HUDEP-2 (cell line): ENCODE measurements around the gene MTFP1.

Experiments used
- DNase-seq, 76 experiments: peaks; one replicate each; lab custom pipeline; 2025; ENCODE audit not compliant: unreplicated experiment in 76 of 76; lab: John Stamatoyannopoulos, UW

The MTFP1 gene

DNA sequence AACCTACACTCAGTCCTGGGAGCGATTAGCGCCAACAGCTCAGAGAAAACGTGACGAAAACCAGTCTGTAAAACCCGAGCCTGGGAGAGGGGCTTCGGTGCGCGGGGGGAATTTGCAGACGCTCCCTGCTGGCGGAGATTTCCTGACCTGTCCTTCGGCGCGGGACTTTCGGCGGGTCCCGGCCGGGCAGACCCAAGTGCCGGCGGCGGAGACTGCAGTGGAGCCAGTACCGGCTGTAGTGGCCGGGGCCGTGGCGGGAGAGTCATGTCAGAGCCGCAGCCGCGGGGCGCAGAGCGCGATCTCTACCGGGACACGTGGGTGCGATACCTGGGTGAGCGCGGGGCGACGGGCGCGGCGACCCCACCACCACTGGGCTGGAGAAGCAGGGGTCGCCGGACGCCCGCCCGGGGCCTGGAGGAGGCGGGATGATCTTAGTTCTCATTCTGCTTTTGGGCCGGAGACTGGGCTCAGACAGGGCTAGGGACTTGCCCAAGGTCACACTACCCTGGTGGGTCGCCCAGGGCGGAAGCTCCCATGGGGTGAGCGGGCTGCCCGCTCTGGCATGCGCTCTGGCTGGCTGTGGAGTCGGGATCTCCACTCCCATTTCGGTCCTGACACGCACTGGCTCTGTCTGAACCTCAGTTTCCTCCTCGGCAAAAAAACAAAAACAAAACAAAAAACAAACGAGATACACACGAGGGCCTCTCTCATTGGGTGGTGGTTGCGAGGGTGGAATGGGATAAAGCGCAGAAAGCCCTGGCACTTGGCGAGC, at the start of gene MTFP1:
Gene MTFP1, plus strand, starts transcription at position 153 of the 772 bp plus-strand sequence. Its CDS starts 112 bp downstream, at position 265.
- peak in 57 of 76 experiments; percentile 24 to 87 (median 50) for DNase-seq

GRCh38 chr22:30380011-30380410, 45.6 kb upstream of the MTFP1 start:
- DNase-seq, result no peak

DNA sequence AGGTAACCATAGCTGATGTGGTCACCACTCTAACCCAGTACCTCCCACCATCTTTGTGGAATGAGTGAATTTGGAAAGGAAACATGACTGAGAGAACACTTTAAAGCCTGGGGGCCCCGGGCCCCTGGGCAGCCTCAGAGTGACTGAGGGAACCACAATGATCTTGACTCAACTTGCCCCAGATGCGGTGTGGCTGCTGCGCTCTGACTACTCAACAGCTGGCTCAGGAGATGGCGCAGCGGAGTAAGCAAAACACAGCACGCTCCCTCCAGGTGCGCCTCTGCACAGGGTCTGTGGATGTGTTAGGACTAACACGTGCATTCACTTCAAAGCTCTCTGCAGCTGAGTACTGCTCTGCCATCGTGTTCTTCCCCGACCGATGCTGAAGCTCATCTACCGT, 44.3 kb upstream of the MTFP1 start:
- no peak for DNase-seq

DNA sequence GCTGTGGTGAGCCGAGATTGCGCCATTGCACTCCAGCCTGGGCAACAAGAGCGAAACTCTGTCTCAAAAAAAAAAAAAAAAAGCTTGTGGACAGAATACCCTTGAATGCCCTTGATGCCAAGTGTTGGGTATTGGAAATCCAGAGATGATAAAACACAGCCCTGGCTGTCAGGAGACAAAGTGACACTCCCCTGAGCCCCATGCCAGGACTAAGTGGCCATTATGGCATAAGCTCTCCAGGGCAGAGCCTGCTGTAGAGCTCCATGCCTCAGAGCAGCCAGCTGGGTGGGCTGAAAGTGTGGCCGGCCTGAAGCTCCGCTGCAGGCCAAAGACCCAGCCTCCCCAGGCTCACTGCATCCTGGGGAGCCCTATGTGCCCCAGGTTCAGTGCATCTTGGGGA, 43.2 kb upstream of the MTFP1 start:
- no peak for DNase-seq

- no peak for DNase-seq
These were observed 42.5 kb upstream of the MTFP1 start for GRCh38 chr22:30383061-30383460.

- DNase-seq, result no peak
These were observed 39.6 kb upstream of the MTFP1 start for GRCh38 chr22:30385942-30386341.

DNA sequence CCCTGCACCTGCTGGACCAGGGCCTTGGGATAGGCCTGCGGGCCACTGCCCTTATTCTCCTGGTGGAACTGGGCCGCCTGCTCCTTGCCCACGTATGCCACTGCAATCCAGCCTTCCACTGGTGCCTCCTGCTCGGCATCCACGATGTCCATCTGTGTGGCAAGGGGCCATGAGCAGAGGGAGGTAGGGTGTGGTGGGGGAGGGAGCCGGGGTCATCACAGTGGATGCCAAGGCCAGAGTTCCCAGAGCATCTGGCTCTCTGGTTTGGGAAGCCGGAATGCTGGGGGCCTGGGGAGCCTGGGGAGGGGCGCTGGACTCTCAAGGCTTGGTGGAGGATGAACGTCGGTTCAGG, 39.0 kb upstream of the MTFP1 start:
- DNase-seq, result no peak

- peak in 67 of 76 experiments; percentile 16 to 95 (median 64) for DNase-seq
These were observed 38.4 kb upstream of the MTFP1 start, which contains the start of gene RNF215 for GRCh38 chr22:30386960-30387827. Gene RNF215, minus strand, starts transcription at chr22:30387411. Its CDS starts 98 bp downstream, at chr22:30387313.

DNA sequence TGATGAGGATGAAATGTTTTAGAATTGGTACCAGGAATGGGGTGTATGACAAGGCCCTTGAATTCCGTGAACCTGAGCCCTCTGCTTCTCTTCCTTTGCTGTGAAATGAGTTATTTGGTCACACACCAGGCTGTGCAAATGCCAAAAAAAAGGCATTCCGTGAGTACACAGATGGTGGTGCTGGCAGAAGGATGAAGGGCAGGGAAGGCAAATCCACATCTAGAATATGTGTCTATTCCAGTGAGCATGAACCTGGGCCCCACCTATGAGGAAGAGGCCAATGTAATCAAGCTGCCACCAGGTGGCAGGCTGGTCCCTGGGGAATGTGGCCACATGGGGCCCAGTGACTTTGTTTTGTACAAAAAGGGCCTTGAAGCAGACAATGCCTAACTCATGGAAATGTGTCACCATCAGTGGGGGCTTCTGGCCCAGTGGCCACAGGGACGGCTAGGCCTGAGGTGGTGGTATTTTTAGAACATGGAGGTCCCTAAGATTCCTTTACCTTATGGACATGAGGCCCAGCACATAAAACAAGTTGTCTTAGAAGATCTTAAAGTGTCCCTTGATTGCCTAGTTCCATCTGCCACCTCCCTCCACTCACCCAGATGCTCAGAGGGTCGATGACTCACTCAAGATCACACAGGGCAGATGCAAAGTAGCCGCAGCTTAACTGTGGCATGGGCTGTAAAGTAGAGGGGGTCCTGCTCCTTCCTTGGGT, 34.4 kb upstream of the MTFP1 start:
- peak in 69 of 76 experiments; percentile 32 to 85 (median 68) for DNase-seq

- DNase-seq, result peak in 3 of 76 experiments; percentile 7 to 15 (median 12)
These were observed 32.8 kb upstream of the MTFP1 start for GRCh38 chr22:30392661-30393321.

DNA sequence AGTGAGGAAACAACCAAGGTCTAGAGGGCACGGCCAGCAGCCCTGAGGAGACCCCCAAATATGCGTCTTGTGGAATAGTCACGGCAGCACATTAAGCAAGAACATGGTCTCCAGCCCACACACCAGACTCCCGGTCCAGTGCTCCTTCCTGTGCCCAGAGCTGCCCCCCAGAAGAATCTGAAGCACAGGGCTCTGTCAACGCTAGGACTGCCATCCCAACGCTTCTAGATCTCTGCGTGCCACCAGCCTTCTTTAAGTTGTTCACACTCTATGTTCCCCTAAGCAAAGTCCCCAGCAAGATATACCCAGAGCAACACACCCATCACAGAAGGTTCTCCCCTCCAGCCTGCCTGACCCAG, 32.3 kb upstream of the MTFP1 start:
- no peak for DNase-seq

DNA sequence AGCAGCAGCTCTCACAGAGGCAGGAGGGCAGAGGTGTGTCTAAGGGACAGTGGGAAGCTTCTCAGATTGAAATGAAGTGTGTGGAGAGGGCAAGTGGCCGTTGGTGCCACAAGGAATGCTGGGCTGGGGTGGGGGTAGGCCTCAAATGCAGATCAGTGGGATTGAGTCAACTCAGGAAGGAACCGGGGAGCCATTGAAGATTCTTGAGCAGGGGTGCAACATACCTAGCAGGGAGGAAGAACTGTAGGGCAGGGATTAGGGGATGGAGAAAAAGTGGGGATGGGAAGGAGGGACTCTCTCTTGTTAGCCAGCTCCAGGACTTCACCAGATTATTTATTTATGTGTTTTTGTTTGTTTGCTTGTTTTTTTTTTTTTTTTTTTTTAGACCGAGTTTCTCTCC, 31.7 kb upstream of the MTFP1 start:
- DNase-seq, result no peak

- DNase-seq, result peak in 69 of 76 experiments; percentile 28 to 82 (median 66)
These were observed 28.5 kb upstream of the MTFP1 start, which contains the start of gene SEC14L2 for GRCh38 chr22:30396871-30397655. Gene SEC14L2, plus strand, starts transcription at chr22:30397018. Its CDS starts 99 bp downstream, at chr22:30397117.

DNA sequence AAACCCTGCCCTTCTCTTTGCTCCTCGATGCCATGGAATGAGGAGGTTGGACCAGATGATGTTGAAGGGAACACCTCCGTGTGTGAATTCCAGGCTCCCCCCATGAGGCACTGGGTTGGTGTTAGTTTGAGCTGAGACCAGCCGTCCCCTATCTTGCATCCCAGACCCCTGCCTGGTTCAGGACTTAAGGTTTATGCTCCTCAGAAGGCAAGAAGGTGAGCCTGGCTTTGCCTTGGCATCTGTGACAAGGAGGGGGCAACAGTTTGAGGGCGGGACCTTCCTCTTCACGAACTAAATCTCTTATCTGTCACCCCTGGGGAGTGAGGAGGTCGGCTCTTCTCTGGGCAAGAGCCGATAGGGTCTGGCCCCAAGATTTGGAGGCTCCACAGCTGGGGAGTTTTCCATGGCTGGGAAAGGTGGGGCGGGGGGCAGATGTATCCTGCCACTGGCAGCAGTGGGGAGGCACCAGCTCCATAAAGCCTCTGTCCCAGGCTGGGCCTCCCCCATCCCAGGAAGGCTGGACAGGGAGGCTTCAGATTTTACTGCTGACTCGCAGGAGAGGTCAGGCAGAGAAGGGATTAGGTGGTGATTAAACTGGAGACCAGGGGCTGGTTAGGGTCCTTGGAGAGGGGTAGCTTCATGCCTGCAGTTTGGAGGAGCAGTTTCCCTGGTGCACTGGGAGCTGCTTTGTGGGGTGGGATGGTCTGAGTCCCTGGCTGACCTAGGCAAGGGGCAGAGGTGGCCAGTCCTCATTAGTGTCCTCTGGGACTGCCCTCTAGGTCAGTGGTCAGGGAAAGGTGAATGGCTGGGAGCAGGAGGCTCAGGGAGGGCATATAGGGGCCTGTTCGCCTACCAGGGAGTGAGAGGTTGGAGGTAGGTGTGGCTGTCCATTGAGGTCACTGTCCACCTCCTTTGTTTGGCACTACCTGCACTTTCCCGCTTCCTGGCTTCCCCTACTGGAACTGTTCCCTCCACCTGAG, 27.6 kb upstream of the MTFP1 start:
- DNase-seq, result peak in 51 of 76 experiments; percentile 12 to 69 (median 38)

GRCh38 chr22:30398685-30399680, 26.6 kb upstream of the MTFP1 start:
- peak in 74 of 76 experiments; percentile 41 to 93 (median 80) for DNase-seq

GRCh38 chr22:30399718-30400117, 25.9 kb upstream of the MTFP1 start:
- DNase-seq, result peak in 1 of 76 experiments; percentile 12

- DNase-seq, result no peak
These were observed 25.4 kb upstream of the MTFP1 start for GRCh38 chr22:30400159-30400558.
